ENCODE results near the gene SLC17A6. TPM values are rescaled to one million over a fixed set of nuclear protein-coding genes. Genes with fewer than 3 reads are reported as not detected.

Gene SLC17A6
- total and polyA plus RNA-seq, 4 donors = not detected

GRCh38 chr11:22339611-22340010, 1.4 kb downstream of the SLC17A6 start:
- Histone ChIP-seq H3K4me1 (ENCODE audit: control insufficient read depth in 5 of 5, insufficient read depth in 5 of 5, low read length in 5 of 5) (no peaks in the 10 kb centered on the region), H3K36me3 (ENCODE audit: control insufficient read depth in 4 of 4, insufficient read depth in 4 of 4, low read length in 4 of 4) (no peaks in the 10 kb centered on the region), H3K9me3 (ENCODE audit: control insufficient read depth in 4 of 4, insufficient read depth in 3 of 4, low read length in 3 of 4) (peaks cover 0 to 15% (median 0%) of the 10 kb centered on the region in 4 donors), H3K27me3 (ENCODE audit: control insufficient read depth in 3 of 3, insufficient read depth in 3 of 3, low read length in 2 of 3) (peaks cover 13 to 71% (median 70%) of the 10 kb centered on the region in 3 donors), H3K9ac (ENCODE audit: insufficient read depth in 1 of 2, low read length in 2 of 2) (no peak overlapping the region), H3K4me3 (no peak overlapping the region), H3K27ac (ENCODE audit: low read depth in 1 of 2, low read length in 1 of 2) (no peak overlapping the region)
- ATAC-seq (ENCODE audit: insufficient read depth, low FRiP score) (no peak), DNase-seq (no peak)
- TF ChIP-seq, protein P1, sequence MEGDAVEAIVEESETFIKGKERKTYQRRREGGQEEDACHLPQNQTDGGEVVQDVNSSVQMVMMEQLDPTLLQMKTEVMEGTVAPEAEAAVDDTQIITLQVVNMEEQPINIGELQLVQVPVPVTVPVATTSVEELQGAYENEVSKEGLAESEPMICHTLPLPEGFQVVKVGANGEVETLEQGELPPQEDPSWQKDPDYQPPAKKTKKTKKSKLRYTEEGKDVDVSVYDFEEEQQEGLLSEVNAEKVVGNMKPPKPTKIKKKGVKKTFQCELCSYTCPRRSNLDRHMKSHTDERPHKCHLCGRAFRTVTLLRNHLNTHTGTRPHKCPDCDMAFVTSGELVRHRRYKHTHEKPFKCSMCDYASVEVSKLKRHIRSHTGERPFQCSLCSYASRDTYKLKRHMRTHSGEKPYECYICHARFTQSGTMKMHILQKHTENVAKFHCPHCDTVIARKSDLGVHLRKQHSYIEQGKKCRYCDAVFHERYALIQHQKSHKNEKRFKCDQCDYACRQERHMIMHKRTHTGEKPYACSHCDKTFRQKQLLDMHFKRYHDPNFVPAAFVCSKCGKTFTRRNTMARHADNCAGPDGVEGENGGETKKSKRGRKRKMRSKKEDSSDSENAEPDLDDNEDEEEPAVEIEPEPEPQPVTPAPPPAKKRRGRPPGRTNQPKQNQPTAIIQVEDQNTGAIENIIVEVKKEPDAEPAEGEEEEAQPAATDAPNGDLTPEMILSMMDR (IDR thresholded peaks at IDR 0.05; ENCODE audit: control extremely low read depth, extremely low read depth) = no peak
- WGBS, 2 donors = 9 to 10% methylated on average over 9 of the region's 9 CpGs

GRCh38 chr11:22340235-22340634, 2.1 kb downstream of the SLC17A6 start:
- Histone ChIP-seq H3K4me3 (no peak overlapping the region), H3K9ac (ENCODE audit: insufficient read depth in 1 of 2, low read length in 2 of 2) (no peak overlapping the region), H3K27me3 (ENCODE audit: control insufficient read depth in 3 of 3, insufficient read depth in 3 of 3, low read length in 2 of 3) (peaks cover 13 to 72% (median 71%) of the 10 kb centered on the region in 3 donors), H3K36me3 (ENCODE audit: control insufficient read depth in 4 of 4, insufficient read depth in 4 of 4, low read length in 4 of 4) (no peaks in the 10 kb centered on the region), H3K27ac (ENCODE audit: low read depth in 1 of 2, low read length in 1 of 2) (no peak overlapping the region), H3K4me1 (ENCODE audit: control insufficient read depth in 5 of 5, insufficient read depth in 5 of 5, low read length in 5 of 5) (no peaks in the 10 kb centered on the region), H3K9me3 (ENCODE audit: control insufficient read depth in 4 of 4, insufficient read depth in 3 of 4, low read length in 3 of 4) (peaks cover 0 to 15% (median 0%) of the 10 kb centered on the region in 4 donors)
- DNase-seq = no peak
- TF ChIP-seq, protein P1 (IDR thresholded peaks at IDR 0.05; ENCODE audit: control extremely low read depth, extremely low read depth) = no peak
- no peak for ATAC-seq (ENCODE audit: insufficient read depth, low FRiP score)
- whole genome bisulfite sequencing, 2 donors = 6 to 19% methylated on average over 6 of the region's 6 CpGs

- Histone ChIP-seq H3K4me3 (no peak overlapping the region), H3K4me1 (ENCODE audit: control insufficient read depth in 5 of 5, insufficient read depth in 5 of 5, low read length in 5 of 5) (no peaks in the 10 kb centered on the region), H3K36me3 (ENCODE audit: control insufficient read depth in 4 of 4, insufficient read depth in 4 of 4, low read length in 4 of 4) (no peaks in the 10 kb centered on the region), H3K9ac (ENCODE audit: insufficient read depth in 1 of 2, low read length in 2 of 2) (no peak overlapping the region), H3K27ac (ENCODE audit: low read depth in 1 of 2, low read length in 1 of 2) (no peak overlapping the region), H3K9me3 (ENCODE audit: control insufficient read depth in 4 of 4, insufficient read depth in 3 of 4, low read length in 3 of 4) (peaks cover 0 to 15% (median 0%) of the 10 kb centered on the region in 4 donors), H3K27me3 (ENCODE audit: control insufficient read depth in 3 of 3, insufficient read depth in 3 of 3, low read length in 2 of 3) (peaks cover 13 to 75% (median 69%) of the 10 kb centered on the region in 3 donors)
- TF ChIP-seq, protein P1 (IDR thresholded peaks at IDR 0.05; ENCODE audit: control extremely low read depth, extremely low read depth) = no peak
- DNase-seq = no peak
- ATAC-seq (ENCODE audit: insufficient read depth, low FRiP score) = no peak
- 5 to 9% methylated on average over 39 to 40 of the region's 40 CpGs for WGBS, 2 donors
Measured at GRCh38 chr11:22340701-22341587, 2.8 kb downstream of the SLC17A6 start.
